ENCODE results near the gene KPNA3.

DNA sequence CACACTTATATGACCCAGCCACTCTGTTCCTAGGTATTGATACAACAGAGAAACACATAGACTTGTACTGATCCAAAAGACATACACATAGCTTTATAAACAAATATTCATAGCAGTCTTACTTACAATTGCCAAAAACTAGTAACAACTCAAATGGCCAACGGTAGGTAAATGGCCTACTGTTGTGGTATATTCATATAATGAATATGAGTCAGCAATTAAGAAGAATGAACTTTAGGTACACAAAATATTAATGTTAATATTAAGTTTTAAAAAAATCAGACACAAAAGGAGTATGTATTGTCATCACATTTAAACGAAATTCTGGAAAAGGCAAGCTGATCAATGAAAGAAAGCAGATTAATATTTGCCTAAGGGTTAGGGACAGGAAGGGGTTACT is 19.7 kb downstream of the KPNA3 start:
- TF ChIP-seq POLR2A (IDR thresholded peaks at IDR 0.05; ENCODE audit: low read length) (no peak), GATA1 (IDR thresholded peaks at IDR 0.05; ENCODE audit: low read depth, low read length) (no peak)

Data from erythroblast (primary cell).